Tibial nerve (tissue), 4 donors: ENCODE results near the gene BNC2. TPM values are rescaled to one million over a fixed set of nuclear protein-coding genes. Genes with fewer than 3 reads are reported as not detected.

Experiments
- DNase-seq, 2 donors: peaks; one replicate each; pipeline ENCODE4 v3.0.0-alpha.2; 2019; ENCODE audit warnings: low spot score in 2 of 2
- H3K27ac ChIP-seq, 4 donors: fragments of 200-600 bp; sonication (generic) in 3 of 4; one replicate each; pipeline ENCODE4 v1.5.1; 2017 to 2019; ENCODE audit warnings: mild to moderate bottlenecking in 1 of 4
- H3K27me3 ChIP-seq, 2 donors: fragments of 200-600 bp; sonication (generic) in 1 of 2; one replicate each; pipeline versions ENCODE4 v1.5.1 to v1.6.0; 2017 to 2019
- H3K36me3 ChIP-seq, 3 donors: fragments of 200-600 bp; sonication (generic); one replicate each; pipeline ENCODE4 v1.5.1; 2018 to 2019
- H3K4me1 ChIP-seq, 4 donors: fragments of 200-600 bp; sonication (generic) in 3 of 4; one replicate each; pipeline ENCODE4 v1.5.1; 2017 to 2019
- H3K4me3 ChIP-seq, 4 donors: fragments of 200-600 bp; sonication (generic) in 3 of 4; one replicate each; pipeline ENCODE4 v1.5.1; 2017 to 2019; ENCODE audit warnings: mild to moderate bottlenecking in 1 of 4, moderate library complexity in 1 of 4
- H3K9me3 ChIP-seq, 4 donors: fragments of 200-600 bp; sonication (generic) in 3 of 4; one replicate each; pipeline ENCODE4 v1.5.1; 2017 to 2019
- CTCF ChIP-seq, 5 experiments: fragments of 200-600 bp in 3 of 5; fragments of 450-650 bp in 2 of 5; sonication (generic) in 3 of 5; IDR thresholded peaks; one replicate each; pipeline ENCODE4 v1.5.1; 2016 to 2019; ENCODE audit warnings: antibody characterized with exemption in 5 of 5, mild to moderate bottlenecking in 3 of 5, moderate library complexity in 2 of 5
- EP300 ChIP-seq, 2 donors: sonication (generic); formaldehyde crosslinking; IDR thresholded peaks; one replicate each; pipeline ENCODE4 v1.6.1; 2017; ENCODE audit warnings: antibody characterized with exemption in 2 of 2, mild to moderate bottlenecking in 1 of 2
- POLR2A ChIP-seq, 2 donors: fragments of 450-650 bp; IDR thresholded peaks; one replicate each; pipeline ENCODE4 v1.6.1; 2017; ENCODE audit warnings: antibody characterized with exemption in 2 of 2, mild to moderate bottlenecking in 2 of 2, moderate library complexity in 2 of 2
- WGBS, 2 donors: methylation state at CpG; one replicate each; pipeline ENCODE4 v1.1.5; 2018; 5-methylcytosine and 5-hydroxymethylcytosine counted together
- total RNA-seq, 4 donors: library from RNA; depleted of rRNA; stranded (reverse); fragments of >200 nt; gene quantifications; one replicate each; pipeline ENCODE4 v1.1.0, GENCODE V29; 2016

Gene BNC2
- total RNA-seq, 4 donors from 2014 or later: 69.9 to 89.6 (median 88.4) TPM

GRCh38 chr9:16552252-16552651 is 318.2 kb downstream of the BNC2 start:
- no peak for TF ChIP-seq CTCF (IDR thresholded peaks at IDR 0.05)
- no peak for TF ChIP-seq POLR2A (IDR thresholded peaks at IDR 0.05)
- TF ChIP-seq EP300 (IDR thresholded peaks at IDR 0.05): no peak
- Histone ChIP-seq H3K4me1 (no peaks in the 10 kb centered on the region), H3K9me3 (no peaks in the 10 kb centered on the region), H3K36me3 (peaks cover 0 to 15% (median 0%) of the 10 kb centered on the region in 3 donors), H3K27me3 (no peaks in the 10 kb centered on the region), H3K27ac (no peak overlapping the region), H3K4me3 (no peak overlapping the region)
- no peak for DNase-seq
- WGBS, 2 donors: 84 to 85% methylated on average over 14 to 15 of the region's 15 CpGs

- H3K9me3 ChIP-seq: no peaks in the 10 kb centered on the region
- H3K4me3 ChIP-seq: no peak overlapping the region
- H3K36me3 ChIP-seq: peaks cover 0 to 15% (median 0%) of the 10 kb centered on the region in 3 donors
- H3K27ac ChIP-seq: no peak overlapping the region
- H3K4me1 ChIP-seq: no peaks in the 10 kb centered on the region
- 88 to 93% methylated on average over 1 of the region's 1 CpG for WGBS, 2 donors
- H3K27me3 ChIP-seq: no peaks in the 10 kb centered on the region
- TF ChIP-seq CTCF (IDR thresholded peaks at IDR 0.05) (no peak), EP300 (IDR thresholded peaks at IDR 0.05) (no peak), POLR2A (IDR thresholded peaks at IDR 0.05) (no peak)
- no peak for DNase-seq
Observed at GRCh38 chr9:16551692-16552091, 318.8 kb downstream of the BNC2 start.

GRCh38 chr9:16545639-16546038 is 324.8 kb downstream of the BNC2 start:
- H3K4me1 ChIP-seq: peaks cover 0 to 32% (median 4%) of the 10 kb centered on the region in 4 donors
- WGBS, 2 donors: 80 to 82% methylated on average over 3 of the region's 3 CpGs
- TF ChIP-seq POLR2A (IDR thresholded peaks at IDR 0.05) (no peak), CTCF (IDR thresholded peaks at IDR 0.05) (no peak), EP300 (IDR thresholded peaks at IDR 0.05) (no peak)
- no peaks in the 10 kb centered on the region for H3K36me3 ChIP-seq
- no peak overlapping the region for H3K4me3 ChIP-seq
- no peak for DNase-seq
- H3K27me3 ChIP-seq: no peaks in the 10 kb centered on the region
- peak overlapping the region in 2 of 4 donors; percentile 20 to 30 for H3K27ac ChIP-seq
- H3K9me3 ChIP-seq: no peaks in the 10 kb centered on the region

GRCh38 chr9:16544842-16545241 is 325.6 kb downstream of the BNC2 start:
- H3K4me3 ChIP-seq: no peak overlapping the region
- no peaks in the 10 kb centered on the region for H3K9me3 ChIP-seq
- H3K27ac ChIP-seq: peak overlapping the region in 2 of 4 donors; percentile 30 to 52
- H3K36me3 ChIP-seq: no peaks in the 10 kb centered on the region
- no peaks in the 10 kb centered on the region for H3K27me3 ChIP-seq
- WGBS, 2 donors: 70% methylated on average over 1 of the region's 1 CpG
- DNase-seq: no peak
- H3K4me1 ChIP-seq: peaks cover 0 to 33% (median 4%) of the 10 kb centered on the region in 4 donors
- no peak for TF ChIP-seq CTCF (IDR thresholded peaks at IDR 0.05)
- no peak for TF ChIP-seq EP300 (IDR thresholded peaks at IDR 0.05)

GRCh38 chr9:16543686-16544085 is 326.8 kb downstream of the BNC2 start:
- no peak for TF ChIP-seq POLR2A (IDR thresholded peaks at IDR 0.05)
- TF ChIP-seq EP300 (IDR thresholded peaks at IDR 0.05): no peak
- TF ChIP-seq CTCF (IDR thresholded peaks at IDR 0.05): no peak
- Histone ChIP-seq H3K27ac (no peak overlapping the region), H3K4me1 (peaks cover 0 to 33% (median 4%) of the 10 kb centered on the region in 4 donors), H3K36me3 (no peaks in the 10 kb centered on the region), H3K4me3 (no peak overlapping the region), H3K9me3 (no peaks in the 10 kb centered on the region), H3K27me3 (no peaks in the 10 kb centered on the region)
- no peak for DNase-seq
- WGBS, 2 donors: 74 to 76% methylated on average over 3 of the region's 3 CpGs
